HepG2 (cell line): ENCODE results near the gene PKNOX2. TPM values are rescaled to one million over a fixed set of nuclear protein-coding genes. Genes with fewer than 3 reads are reported as not detected.
A peak's percentile ranks its signal among the peaks of the same experiment; 100 is the strongest.

Experiments
- ATAC-seq: fragments of 200-7000 bp; cut with Tn5 transposase; 3 replicates; pipeline ENCODE4 v1.9.1; 2020; ENCODE audit warnings: mild to moderate bottlenecking, moderate library complexity
- BruUV-seq: library from RNA; stranded (reverse); fragments of 400-500 nt; replicated peaks from 2 replicates; lab custom pipeline; 2021; lab: Mats Ljungman, UMichigan
- CTCF ChIA-PET: fragments of 300-600 bp; formaldehyde crosslinking; extraction: SDS; loops from one replicate; lab custom pipeline; 2021; ENCODE audit warnings: low total read pairs, inconsistent platforms, low intra/inter-chr PET ratio; lab: Yijun Ruan, JAX
- POLR2A ChIA-PET: fragments of 350-600 bp; sonication (Branson Sonifier 250); formaldehyde crosslinking; loops from one replicate; lab custom pipeline; 2020; ENCODE audit warnings: antibody characterized with exemption, inconsistent platforms; lab: Yijun Ruan, JAX
- DNase-seq: peaks from one replicate; pipeline ENCODE4 v3.0.0-alpha.2; 2015; ENCODE audit warnings: low spot score
- FAIRE-seq: peaks from 3 replicates; lab custom pipeline; 2011; peaks lifted over from hg19 to GRCh38; lab: Jason Lieb, UNC
- H2AFZ ChIP-seq: one replicate; pipeline ENCODE4 v1.6.1; 2011; ENCODE audit warnings: low read length, inconsistent platforms
- H3K27ac ChIP-seq: fragments of 300-600 bp; 3 replicates; pipeline ENCODE4 v1.8.0; 2011; ENCODE audit warnings: mixed run types, mild to moderate bottlenecking, mixed read lengths, low read length, inconsistent platforms; ENCODE audit not compliant: insufficient read depth; ENCODE audit errors: extremely low read length
- H3K27me3 ChIP-seq, 2 experiments: fragments of 200-600 bp in 1 of 2; 2 replicates in 1 of 2; 3 replicates in 1 of 2; pipeline versions ENCODE4 v1.6.0 to v1.8.0; 2011; ENCODE audit warnings: low read length in 2 of 2, mild to moderate bottlenecking in 2 of 2, moderate library complexity in 2 of 2, inconsistent platforms in 1 of 2; ENCODE audit not compliant: insufficient read depth in 2 of 2, control insufficient read depth in 1 of 2
- H3K36me3 ChIP-seq, 2 experiments: fragments of 200-600 bp in 1 of 2; replicated peaks in 1 of 2; 2 replicates in 1 of 2; 3 replicates in 1 of 2; pipeline versions ENCODE4 v1.5.1 to v1.8.0; 2011; ENCODE audit warnings: low read length in 2 of 2, inconsistent platforms in 1 of 2; ENCODE audit not compliant: insufficient read depth in 2 of 2, control insufficient read depth in 1 of 2
- H3K4me1 ChIP-seq: 2 replicates; pipeline ENCODE4 v1.5.1; 2012; ENCODE audit warnings: low read length, inconsistent platforms; ENCODE audit not compliant: insufficient read depth
- H3K4me2 ChIP-seq: 2 replicates; pipeline ENCODE4 v1.6.0; 2011; ENCODE audit warnings: low read depth, low read length, inconsistent platforms
- H3K4me3 ChIP-seq, 3 experiments: fragments of 200-600 bp in 1 of 3; sonication (generic), shearing (Covaris generic) in 1 of 3; replicated peaks in 1 of 3; 2 replicates each; pipeline ENCODE4 v1.5.1; 2011 to 2016; ENCODE audit warnings: low read length in 3 of 3, inconsistent platforms in 2 of 3, low read depth in 2 of 3, mild to moderate bottlenecking in 2 of 3, control low read depth in 1 of 3, mixed read lengths in 1 of 3; ENCODE audit not compliant: insufficient read depth in 1 of 3
- H3K79me2 ChIP-seq: one replicate; pipeline ENCODE4 v1.6.1; 2011; ENCODE audit warnings: low read length, inconsistent platforms; ENCODE audit not compliant: insufficient read depth
- H3K9ac ChIP-seq: 2 replicates; pipeline ENCODE4 v1.6.0; 2011; ENCODE audit warnings: mild to moderate bottlenecking, low read depth, low read length, inconsistent platforms; ENCODE audit not compliant: insufficient read depth
- H3K9me3 ChIP-seq: 2 replicates; pipeline ENCODE4 v1.5.1; 2012; ENCODE audit warnings: mild to moderate bottlenecking, low read length
- H4K20me1 ChIP-seq: 2 replicates; pipeline ENCODE4 v1.6.0; 2011; ENCODE audit warnings: inconsistent platforms, mild to moderate bottlenecking, low read length, moderate library complexity; ENCODE audit not compliant: insufficient read depth
- PRPF4 ChIP-seq: fragments of 200-400 bp; formaldehyde crosslinking; IDR thresholded peaks from 2 replicates; pipeline ENCODE4 v1.6.1; 2016; ENCODE audit warnings: low read length, low read depth; ENCODE audit not compliant: poor library complexity, severe bottlenecking
- RFXAP ChIP-seq: sonication (generic); formaldehyde crosslinking; IDR thresholded peaks from 2 replicates; pipeline ENCODE4 v1.4.0; 2020; ENCODE audit warnings: missing genetic modification reagents, borderline replicate concordance
- SMC3 ChIP-seq: IDR thresholded peaks from 2 replicates; pipeline ENCODE4 v1.6.1; 2011; ENCODE audit warnings: low read length, improper control_type of control experiment
- SOX6 ChIP-seq, 2 experiments: fragments of 450-650 bp in 1 of 2; sonication (generic) in 1 of 2; formaldehyde crosslinking in 1 of 2; IDR thresholded peaks; 2 replicates each; pipeline versions ENCODE4 v1.4.0 to v1.6.1; 2017 to 2020; ENCODE audit warnings: antibody characterized with exemption in 1 of 2, mild to moderate bottlenecking in 1 of 2, missing genetic modification reagents in 1 of 2
- ZNF230 ChIP-seq: sonication (generic); formaldehyde crosslinking; IDR thresholded peaks from 2 replicates; pipeline ENCODE4 v1.4.0; 2020; ENCODE audit warnings: mild to moderate bottlenecking, missing genetic modification reagents
- ZNF512B ChIP-seq: sonication (generic); formaldehyde crosslinking; IDR thresholded peaks from 2 replicates; pipeline ENCODE4 v1.5.1; 2020; ENCODE audit warnings: missing genetic modification reagents, mild to moderate bottlenecking, borderline replicate concordance
- ZNF687 ChIP-seq: sonication (generic); formaldehyde crosslinking; IDR thresholded peaks from 2 replicates; pipeline ENCODE4 v1.5.1; 2020; ENCODE audit warnings: mild to moderate bottlenecking, missing genetic modification reagents, moderate library complexity
- WGBS: methylation state at CpG from one replicate; pipeline ENCODE4 v1.1.6; 2017; ENCODE audit warnings: low lambda C conversion rate; 5-methylcytosine and 5-hydroxymethylcytosine counted together
- in situ Hi-C: cut with HindIII; loops from 2 replicates; pipeline ENCODE4 v1.10.0; 2017; ENCODE audit warnings: low pct_unique_long_range_greater_than_20kb; ENCODE audit not compliant: extremely low pct_ligation_motif_present
- intact Hi-C: fragments of 100-400 bp; cut with micrococcal nuclease; formaldehyde crosslinking; loops from one replicate; pipeline ENCODE4 v1.10.0; 2022; ENCODE audit not compliant: unreplicated experiment
- polyA plus RNA-seq, 8 experiments: library from polyadenylated mRNA; depleted of rRNA in 3 of 8; stranded (reverse) in 7 of 8; unstranded in 1 of 8; fragments of >200 nt; fragmentation: Illumina TruSeq in 4 of 8; extraction: Trizol in 4 of 8; gene quantifications; 2 replicates each; pipeline versions ENCODE4 v1.2.1 to v1.2.3, GENCODE V29; 2011 to 2016; ENCODE audit warnings: low read depth in 4 of 8, missing spikeins in 1 of 8, mixed read lengths in 1 of 8; ENCODE audit not compliant: insufficient read depth in 1 of 8
- total RNA-seq, 5 experiments: library from RNA; depleted of rRNA; stranded (reverse); fragments of >200 nt; fragmentation: Illumina TruSeq; extraction: Trizol; gene quantifications; 2 replicates each; pipeline ENCODE4 v1.2.3, GENCODE V29; 2016; ENCODE audit warnings: low read depth in 1 of 5
- TF ChIP-seq, protein P1 (sequence below): sonication (generic); formaldehyde crosslinking; IDR thresholded peaks from 2 replicates; pipeline ENCODE4 v1.4.0; 2020; ENCODE audit warnings: mild to moderate bottlenecking, missing genetic modification reagents, borderline replicate concordance

The PKNOX2 gene
- total and polyA plus RNA-seq, 2 of the 13 experiments (the other 11 are each of a cell fraction or from before 2014, with no cell fraction given): not detected

DNA sequence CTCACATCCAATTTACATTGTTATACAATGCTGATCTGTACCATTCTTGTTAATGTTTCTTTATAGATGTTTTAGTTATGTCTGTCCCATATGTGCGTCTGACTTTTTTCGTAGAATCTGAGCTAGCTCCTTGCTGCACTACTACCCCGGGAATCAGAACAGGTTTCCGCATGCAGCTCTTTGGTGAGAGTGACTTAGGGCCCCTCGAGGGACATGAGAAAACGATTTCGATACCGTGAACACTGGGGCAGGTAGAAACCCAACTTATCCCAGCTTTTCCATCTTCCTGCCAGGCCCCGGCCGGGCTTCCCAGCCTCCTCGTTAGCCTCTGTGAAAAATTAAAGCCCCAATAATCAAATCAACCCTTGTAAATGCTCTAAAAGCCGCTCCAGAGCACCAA, 23.4 kb upstream of the PKNOX2 start (continued):
- TF ChIP-seq SOX6 (IDR thresholded peaks at IDR 0.05) (no peak), SOX6 (CRISPR knock-in tag; IDR thresholded peaks at IDR 0.05) (no peak), PRPF4 (no peak), RFXAP (CRISPR knock-in tag) (no peak)
- TF ChIP-seq, protein P1, sequence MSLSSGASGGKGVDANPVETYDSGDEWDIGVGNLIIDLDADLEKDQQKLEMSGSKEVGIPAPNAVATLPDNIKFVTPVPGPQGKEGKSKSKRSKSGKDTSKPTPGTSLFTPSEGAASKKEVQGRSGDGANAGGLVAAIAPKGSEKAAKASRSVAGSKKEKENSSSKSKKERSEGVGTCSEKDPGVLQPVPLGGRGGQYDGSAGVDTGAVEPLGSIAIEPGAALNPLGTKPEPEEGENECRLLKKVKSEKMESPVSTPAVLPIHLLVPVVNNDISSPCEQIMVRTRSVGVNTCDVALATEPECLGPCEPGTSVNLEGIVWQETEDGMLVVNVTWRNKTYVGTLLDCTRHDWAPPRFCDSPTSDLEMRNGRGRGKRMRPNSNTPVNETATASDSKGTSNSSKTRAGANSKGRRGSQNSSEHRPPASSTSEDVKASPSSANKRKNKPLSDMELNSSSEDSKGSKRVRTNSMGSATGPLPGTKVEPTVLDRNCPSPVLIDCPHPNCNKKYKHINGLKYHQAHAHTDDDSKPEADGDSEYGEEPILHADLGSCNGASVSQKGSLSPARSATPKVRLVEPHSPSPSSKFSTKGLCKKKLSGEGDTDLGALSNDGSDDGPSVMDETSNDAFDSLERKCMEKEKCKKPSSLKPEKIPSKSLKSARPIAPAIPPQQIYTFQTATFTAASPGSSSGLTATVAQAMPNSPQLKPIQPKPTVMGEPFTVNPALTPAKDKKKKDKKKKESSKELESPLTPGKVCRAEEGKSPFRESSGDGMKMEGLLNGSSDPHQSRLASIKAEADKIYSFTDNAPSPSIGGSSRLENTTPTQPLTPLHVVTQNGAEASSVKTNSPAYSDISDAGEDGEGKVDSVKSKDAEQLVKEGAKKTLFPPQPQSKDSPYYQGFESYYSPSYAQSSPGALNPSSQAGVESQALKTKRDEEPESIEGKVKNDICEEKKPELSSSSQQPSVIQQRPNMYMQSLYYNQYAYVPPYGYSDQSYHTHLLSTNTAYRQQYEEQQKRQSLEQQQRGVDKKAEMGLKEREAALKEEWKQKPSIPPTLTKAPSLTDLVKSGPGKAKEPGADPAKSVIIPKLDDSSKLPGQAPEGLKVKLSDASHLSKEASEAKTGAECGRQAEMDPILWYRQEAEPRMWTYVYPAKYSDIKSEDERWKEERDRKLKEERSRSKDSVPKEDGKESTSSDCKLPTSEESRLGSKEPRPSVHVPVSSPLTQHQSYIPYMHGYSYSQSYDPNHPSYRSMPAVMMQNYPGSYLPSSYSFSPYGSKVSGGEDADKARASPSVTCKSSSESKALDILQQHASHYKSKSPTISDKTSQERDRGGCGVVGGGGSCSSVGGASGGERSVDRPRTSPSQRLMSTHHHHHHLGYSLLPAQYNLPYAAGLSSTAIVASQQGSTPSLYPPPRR: no peak

DNA sequence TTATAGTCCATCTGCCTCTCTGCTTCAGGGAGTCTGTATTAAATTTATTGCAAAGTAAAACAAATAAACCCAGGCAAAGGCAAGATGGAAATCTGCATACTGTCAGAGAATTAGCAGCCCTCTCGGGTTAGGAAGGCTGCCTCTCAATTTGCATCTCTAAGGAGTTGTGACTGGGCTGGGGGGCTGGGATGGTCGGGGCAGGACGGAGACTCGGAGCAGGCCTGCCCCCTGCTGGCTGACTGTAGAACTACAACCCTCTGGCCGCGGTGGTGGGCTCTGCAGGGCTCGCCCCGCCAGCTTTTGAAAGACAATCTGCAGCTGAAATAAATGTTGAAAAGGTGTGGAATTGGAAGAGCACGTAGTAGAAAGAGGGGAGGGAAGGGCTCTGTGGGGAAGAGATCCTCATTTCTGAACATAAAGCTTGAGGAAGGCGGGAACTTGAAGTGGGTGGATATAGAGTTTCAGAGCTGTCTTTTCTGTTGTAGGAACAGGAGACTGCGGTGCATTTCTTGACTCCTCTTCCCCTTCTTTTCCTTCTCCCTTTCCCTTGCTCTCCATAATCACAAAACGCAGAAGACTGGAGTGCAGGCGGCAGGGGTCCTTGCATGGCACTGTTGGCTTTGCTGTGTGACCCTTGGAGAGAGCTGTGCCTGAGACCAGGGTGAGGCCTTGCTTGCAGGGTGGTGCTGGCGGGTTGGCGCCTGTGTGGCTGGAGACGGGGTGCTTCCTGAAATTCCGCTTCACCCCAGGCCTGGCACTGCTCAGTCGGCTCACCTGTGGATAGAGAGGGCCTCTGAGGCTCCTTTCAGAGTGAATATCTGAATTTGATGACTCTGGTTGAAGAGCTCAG, 22.6 kb upstream of the PKNOX2 start:
- Histone ChIP-seq H3K4me1 (peaks cover 5% of the 10 kb centered on the region; the same call in 1 of the 2 replicates), H3K79me2 (no peaks in the 10 kb centered on the region), H3K4me3 (no peak overlapping the region), H3K36me3 (no peaks in the 10 kb centered on the region), H3K9me3 (no peaks in the 10 kb centered on the region), H3K4me2 (no peak overlapping the region; the same call in 1 of the 2 replicates), H3K27me3 (peaks cover 4 to 49% of the 10 kb centered on the region in 2 experiments), H2AFZ (no peak overlapping the region), H3K27ac (no peak overlapping the region), H4K20me1 (no peaks in the 10 kb centered on the region), H3K9ac (no peak overlapping the region)
- ATAC-seq: peak; percentile 89
- ChIA-PET CTCF (interaction anchor here (0.7 to 1.9 kb wide), 3 partner anchors 50 to 183 kb away, joined by 3 to 23 read pairs (median 11); no protein-coding TSS in a partner anchor), POLR2A (no interaction called here)
- in situ Hi-C loops (loop anchor here (5.0 to 10.0 kb wide), 2 partner anchors 50 to 167 kb away; no protein-coding TSS in a partner anchor), intact Hi-C loops (loop anchor here (1.0 to 2.0 kb wide), 3 partner anchors 51 to 179 kb away; no protein-coding TSS in a partner anchor)
- WGBS: 12% methylated on average over 13 of the region's 18 CpGs
- no TSS peak for BruUV-seq
- no peak for FAIRE-seq
- DNase-seq: no peak
- TF ChIP-seq ZNF687 (CRISPR knock-in tag): peak; percentile 21; the same call in 1 of the 2 replicates
- TF ChIP-seq ZNF512B (CRISPR knock-in tag): 0 out of 2 replicates have a peak, but pooled peaks have one; percentile 35
- no peak for TF ChIP-seq ZNF230 (CRISPR knock-in tag)
- peak; percentile 14; the same call in 1 of the 2 replicates for TF ChIP-seq SMC3
